ENCODE measurements around the gene GGTA1. TPM values are rescaled to one million over a fixed set of nuclear protein-coding genes. Genes with fewer than 3 reads are reported as not detected.

The GGTA1 gene
- total and polyA plus RNA-seq, 2 of the 8 experiments (the other 6 are each of a cell fraction or from before 2014, with no cell fraction given) = not detected

GRCh38 chr9:121495976-121496375, 3.7 kb downstream of the GGTA1 start:
- peaks cover 0 to 20% (median 4%) of the 10 kb centered on the region in 4 experiments; a peak in 6 of 7 replicates for H3K4me1 ChIP-seq (replicated peaks in 1 of 4; ENCODE audit: control insufficient read depth in 3 of 4, insufficient read depth in 4 of 4, low read length in 3 of 4)
- H3K23me2 ChIP-seq (ENCODE audit: low read depth, low read length) = peaks cover 15% of the 10 kb centered on the region; the same call in 1 of the 2 replicates
- H4K5ac ChIP-seq (ENCODE audit: insufficient read length, low read depth, low read length) = no peak overlapping the region
- no peak overlapping the region for H3K4me3 ChIP-seq (ENCODE audit: extremely low read depth in 1 of 4, insufficient read depth in 2 of 4, low read depth in 3 of 4, low read length in 4 of 4)
- H3K18ac ChIP-seq (ENCODE audit: extremely low read depth, low read length) = no peak overlapping the region
- peaks cover 0 to 3% of the 10 kb centered on the region in 2 experiments for H4K20me1 ChIP-seq (replicated peaks in 1 of 2; ENCODE audit: control insufficient read depth in 1 of 2, insufficient read depth in 2 of 2, low read length in 2 of 2)
- H2AK5ac ChIP-seq (ENCODE audit: low read depth, low read length) = no peak overlapping the region
- TF ChIP-seq PHF8 (conservative IDR thresholded peaks at IDR 0.05; ENCODE audit: low read depth, low read length) (no peak), BRCA1 (IDR thresholded peaks at IDR 0.05; ENCODE audit: low read depth, low read length) (no peak), SIX5 (IDR thresholded peaks at IDR 0.05; ENCODE audit: low read depth, low read length) (no peak), SP4 (IDR thresholded peaks at IDR 0.05; ENCODE audit: low read length) (no peak), YY1 (IDR thresholded peaks at IDR 0.05; ENCODE audit: low read depth, low read length) (no peak), HDAC2 (IDR thresholded peaks at IDR 0.05; ENCODE audit: borderline replicate concordance in 1 of 2, low read depth in 2 of 2, low read length in 2 of 2) (no peak), CBX5 (IDR thresholded peaks at IDR 0.05; ENCODE audit: low read depth, low read length) (no peak), FOSL1 (IDR thresholded peaks at IDR 0.05; ENCODE audit: insufficient read depth, low read depth, low read length) (no peak), SUZ12 (IDR thresholded peaks at IDR 0.05; ENCODE audit: low read length) (no peak), RXRA (IDR thresholded peaks at IDR 0.05; ENCODE audit: insufficient read depth, low read depth, low read length) (no peak), KDM1A (IDR thresholded peaks at IDR 0.05; ENCODE audit: borderline replicate concordance, low read length) (no peak)
- TF ChIP-seq, protein P1, sequence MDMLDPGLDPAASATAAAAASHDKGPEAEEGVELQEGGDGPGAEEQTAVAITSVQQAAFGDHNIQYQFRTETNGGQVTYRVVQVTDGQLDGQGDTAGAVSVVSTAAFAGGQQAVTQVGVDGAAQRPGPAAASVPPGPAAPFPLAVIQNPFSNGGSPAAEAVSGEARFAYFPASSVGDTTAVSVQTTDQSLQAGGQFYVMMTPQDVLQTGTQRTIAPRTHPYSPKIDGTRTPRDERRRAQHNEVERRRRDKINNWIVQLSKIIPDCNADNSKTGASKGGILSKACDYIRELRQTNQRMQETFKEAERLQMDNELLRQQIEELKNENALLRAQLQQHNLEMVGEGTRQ (IDR thresholded peaks at IDR 0.05; ENCODE audit: low read length) = no peak
- no peak overlapping the region for H3K27ac ChIP-seq (ENCODE audit: low read depth, low read length)
- H3K14ac ChIP-seq (ENCODE audit: insufficient read length) = no peak overlapping the region
- peaks cover 19 to 36% (median 34%) of the 10 kb centered on the region in 4 experiments for H3K27me3 ChIP-seq (replicated peaks in 1 of 4; ENCODE audit: control insufficient read depth in 3 of 4, extremely low read depth in 1 of 4, insufficient read depth in 3 of 4, low read length in 3 of 4)
- FAIRE-seq = no peak
- H3K23ac ChIP-seq (ENCODE audit: insufficient read length) = no peak overlapping the region
- no peak overlapping the region for H2BK12ac ChIP-seq (ENCODE audit: low read depth, low read length)
- H2BK5ac ChIP-seq (ENCODE audit: low read depth, low read length) = no peak overlapping the region
- no peak overlapping the region for H2BK120ac ChIP-seq (replicated peaks; ENCODE audit: low read depth, low read length)
- no peak overlapping the region for H3K9ac ChIP-seq (replicated peaks in 1 of 4; ENCODE audit: extremely low read depth in 1 of 4, low read depth in 3 of 4, low read length in 3 of 4)
- H4K8ac ChIP-seq (ENCODE audit: extremely low read depth, insufficient read depth, low read length) = no peak overlapping the region
- H3K9me3 ChIP-seq (ENCODE audit: insufficient read depth in 2 of 2, low read depth in 1 of 2, low read length in 1 of 2) = no peaks in the 10 kb centered on the region; a peak in 1 of 4 replicates
- no peak overlapping the region for H2BK15ac ChIP-seq (ENCODE audit: low read length)
- DNase-seq (ENCODE audit: low read depth in 1 of 2, low spot score in 2 of 2) = no peak
- no peak overlapping the region for H3K56ac ChIP-seq (replicated peaks; ENCODE audit: insufficient read length, low read depth, low read length)
- H3K79me1 ChIP-seq (ENCODE audit: low read depth, low read length) = no peaks in the 10 kb centered on the region
- CTCF ChIA-PET (ENCODE audit: partially characterized antibody) = interaction anchor here (1.0 kb wide), 1 partner anchor 16 kb away, joined by 3 read pairs; no protein-coding TSS in a partner anchor
- no peak overlapping the region for H2AFZ ChIP-seq (ENCODE audit: low read length)
- H3K4me2 ChIP-seq (ENCODE audit: insufficient read depth in 1 of 2, low read depth in 2 of 2, low read length in 2 of 2) = no peak overlapping the region
- H2BK20ac ChIP-seq (ENCODE audit: low read length) = no peak overlapping the region
- no peak overlapping the region for H4K91ac ChIP-seq (replicated peaks; ENCODE audit: insufficient read length, low read length)
- POLR2A ChIA-PET (ENCODE audit: partially characterized antibody) = no interaction called here
- no peaks in the 10 kb centered on the region for H3K79me2 ChIP-seq (ENCODE audit: control insufficient read depth in 1 of 2, insufficient read depth in 2 of 2, low read length in 2 of 2)
- H3K4ac ChIP-seq (replicated peaks; ENCODE audit: insufficient read length, low read depth, low read length) = no peak overlapping the region
- H3K36me3 ChIP-seq (ENCODE audit: control insufficient read depth in 2 of 4, insufficient read depth in 4 of 4, low read length in 3 of 4) = no peaks in the 10 kb centered on the region

All from H1 (cell line).